Ascending aorta (tissue), 2 donors: ENCODE data around the gene NHLRC3. TPM values are rescaled to one million over a fixed set of nuclear protein-coding genes. Genes with fewer than 3 reads are reported as not detected.
"Not testable (repeated sequence)": the region's sequence is repeated elsewhere in the genome, so short reads cannot be mapped to it uniquely, and the experiment has no call there.

Experiments
- DNase-seq, 2 donors: peaks; one replicate each; pipeline ENCODE4 v3.0.0-alpha.2; 2019; ENCODE audit warnings: low spot score in 2 of 2
- H3K27ac ChIP-seq, 2 donors: fragments of 200-600 bp; sonication (generic); one replicate each; pipeline ENCODE4 v1.5.1; 2016 to 2017; ENCODE audit warnings: mild to moderate bottlenecking in 1 of 2
- H3K27me3 ChIP-seq: fragments of 200-600 bp; sonication (generic); one replicate; pipeline ENCODE4 v1.5.1; 2017
- H3K36me3 ChIP-seq, 2 donors: fragments of 200-600 bp; sonication (generic); one replicate each; pipeline ENCODE4 v1.5.1; 2016
- H3K4me1 ChIP-seq, 2 donors: fragments of 200-600 bp; sonication (generic); one replicate each; pipeline ENCODE4 v1.5.1; 2016 to 2017; ENCODE audit warnings: mild to moderate bottlenecking in 1 of 2
- H3K4me3 ChIP-seq, 2 donors: fragments of 200-600 bp; sonication (generic); one replicate each; pipeline ENCODE4 v1.5.1; 2016 to 2017; ENCODE audit warnings: mild to moderate bottlenecking in 1 of 2
- H3K9me3 ChIP-seq, 2 donors: fragments of 200-600 bp; sonication (generic); one replicate each; pipeline ENCODE4 v1.5.1; 2016
- CTCF ChIP-seq, 3 experiments: fragments of 200-600 bp in 2 of 3; fragments of 450-650 bp in 1 of 3; sonication (generic) in 2 of 3; IDR thresholded peaks; one replicate each; pipeline ENCODE4 v1.5.1; 2016 to 2019; ENCODE audit warnings: antibody characterized with exemption in 3 of 3, mild to moderate bottlenecking in 1 of 3, moderate library complexity in 1 of 3
- intact Hi-C: fragments of 100-400 bp; cut with DNase I; formaldehyde crosslinking; loops from one replicate; pipeline ENCODE4 v1.15.1; 2023
- total RNA-seq: library from RNA; depleted of rRNA; stranded (reverse); fragments of >200 nt; gene quantifications from one replicate; pipeline ENCODE4 v1.1.0, GENCODE V29; 2016

Gene NHLRC3
- total RNA-seq, 1 donor from 2014 or later = 7.1 TPM

- no peaks in the 10 kb centered on the region for H3K27me3 ChIP-seq
- no peak for DNase-seq
- intact Hi-C loops = no loop called here
Measured at GRCh38 chr13:39073983-39074382, 35.7 kb downstream of the NHLRC3 start.

GRCh38 chr13:39086251-39086945, 48.1 kb downstream of the NHLRC3 start:
- H3K27ac ChIP-seq, DNase-seq, H3K4me1 ChIP-seq, H3K36me3 ChIP-seq, H3K9me3 ChIP-seq, H3K27me3 ChIP-seq, H3K4me3 ChIP-seq, intact Hi-C loops: not testable (repeated sequence)

More at GRCh38 chr13:39073983-39074382, 35.7 kb downstream of the NHLRC3 start:
- Histone ChIP-seq H3K27ac (no peak overlapping the region), H3K36me3 (no peaks in the 10 kb centered on the region), H3K4me3 (no peak overlapping the region), H3K4me1 (no peaks in the 10 kb centered on the region), H3K9me3 (peaks cover 0 to 5% of the 10 kb centered on the region in 2 donors)
- no peak for TF ChIP-seq CTCF (IDR thresholded peaks at IDR 0.05)

GRCh38 chr13:39091586-39091985, 53.3 kb downstream of the NHLRC3 start:
- no peaks in the 10 kb centered on the region for H3K36me3 ChIP-seq
- H3K27ac ChIP-seq = no peak overlapping the region
- no peaks in the 10 kb centered on the region for H3K9me3 ChIP-seq
- no peak for TF ChIP-seq CTCF (IDR thresholded peaks at IDR 0.05)
- intact Hi-C loops = no loop called here
- H3K4me3 ChIP-seq = no peak overlapping the region
- no peaks in the 10 kb centered on the region for H3K27me3 ChIP-seq
- no peak for DNase-seq
- H3K4me1 ChIP-seq = no peaks in the 10 kb centered on the region

- Histone ChIP-seq H3K27ac (no peak overlapping the region), H3K27me3 (no peaks in the 10 kb centered on the region), H3K4me3 (no peak overlapping the region), H3K36me3 (no peaks in the 10 kb centered on the region), H3K9me3 (no peaks in the 10 kb centered on the region), H3K4me1 (no peaks in the 10 kb centered on the region)
- no peak for DNase-seq
- no peak for TF ChIP-seq CTCF (IDR thresholded peaks at IDR 0.05)
- intact Hi-C loops = no loop called here
Measured at GRCh38 chr13:39095500-39095899, 57.2 kb downstream of the NHLRC3 start.

GRCh38 chr13:39099231-39099630, 61.0 kb downstream of the NHLRC3 start:
- intact Hi-C loops = no loop called here
- no peaks in the 10 kb centered on the region for H3K36me3 ChIP-seq
- H3K27me3 ChIP-seq = no peaks in the 10 kb centered on the region
- no peak overlapping the region for H3K27ac ChIP-seq
- no peak overlapping the region for H3K4me3 ChIP-seq
- H3K4me1 ChIP-seq = no peaks in the 10 kb centered on the region
- no peak for DNase-seq
- H3K9me3 ChIP-seq = no peaks in the 10 kb centered on the region
- TF ChIP-seq CTCF (IDR thresholded peaks at IDR 0.05) = no peak

Other genes with a start within 250 kb of the NHLRC3 start
- gene STOML3, start 47.6 kb upstream of the NHLRC3 start, total RNA-seq = not detected
- 60.7 TPM for gene PROSER1, start 367 bp upstream of the NHLRC3 start, total RNA-seq